Sigmoid colon (tissue), 7 donors: ENCODE results near the gene FAM234A. TPM values are rescaled to one million over a fixed set of nuclear protein-coding genes. Genes with fewer than 3 reads are reported as not detected.
A peak's percentile ranks its signal among the peaks of the same experiment; 100 is the strongest.

Experiments used
- DNase-seq: peaks from one replicate; pipeline ENCODE4 v3.0.0-alpha.2; 2019
- H3K27ac ChIP-seq, 4 donors: fragments of 200-600 bp; sonication (generic); one replicate each; pipeline ENCODE4 v1.5.1; 2016 to 2019; ENCODE audit warnings: mild to moderate bottlenecking in 1 of 4
- H3K27me3 ChIP-seq, 3 donors: fragments of 200-600 bp; sonication (generic); one replicate each; pipeline ENCODE4 v1.5.1; 2019; ENCODE audit warnings: mild to moderate bottlenecking in 1 of 3
- H3K36me3 ChIP-seq, 4 donors: fragments of 200-600 bp; sonication (generic); one replicate each; pipeline ENCODE4 v1.5.1; 2016 to 2019
- H3K4me1 ChIP-seq, 4 donors: fragments of 200-600 bp; sonication (generic); one replicate each; pipeline ENCODE4 v1.5.1; 2017 to 2019
- H3K4me3 ChIP-seq, 4 donors: fragments of 200-600 bp; sonication (generic); one replicate each; pipeline ENCODE4 v1.5.1; 2017 to 2019; ENCODE audit warnings: mild to moderate bottlenecking in 2 of 4, moderate library complexity in 1 of 4
- H3K9me3 ChIP-seq, 4 donors: fragments of 200-600 bp in 3 of 4; sonication (generic) in 3 of 4; one replicate each; pipeline versions ENCODE4 v1.5.1 to v1.6.1; 2013 to 2019
- CTCF ChIP-seq, 4 experiments: fragments of 450-650 bp in 3 of 4; fragments of 200-600 bp in 1 of 4; IDR thresholded peaks; one replicate each; pipeline ENCODE4 v1.5.1; 2016 to 2019; ENCODE audit warnings: antibody characterized with exemption in 4 of 4, mild to moderate bottlenecking in 3 of 4, moderate library complexity in 2 of 4
- EP300 ChIP-seq, 4 donors: sonication (generic); formaldehyde crosslinking; IDR thresholded peaks; one replicate each; pipeline ENCODE4 v1.6.1; 2017; ENCODE audit warnings: antibody characterized with exemption in 4 of 4
- POLR2A ChIP-seq, 2 donors: fragments of 450-650 bp; IDR thresholded peaks; one replicate each; pipeline ENCODE4 v1.6.1; 2016; ENCODE audit warnings: antibody characterized with exemption in 2 of 2, mild to moderate bottlenecking in 2 of 2, moderate library complexity in 2 of 2
- POLR2AphosphoS5 ChIP-seq, 4 donors: sonication (generic); formaldehyde crosslinking; IDR thresholded peaks; one replicate each; pipeline ENCODE4 v1.6.1; 2017; ENCODE audit warnings: antibody characterized with exemption in 4 of 4
- WGBS, 2 donors: extraction: QIAGEN DNeasy Blood & Tissue Kit; methylation state at CpG; one replicate each; pipeline ENCODE4 v1.1.7; 2013; 5-methylcytosine and 5-hydroxymethylcytosine counted together
- intact Hi-C: fragments of 100-400 bp; cut with DNase I; formaldehyde crosslinking; loops from one replicate; pipeline ENCODE4 v1.15.1; 2023
- polyA plus RNA-seq, 3 donors: library from polyadenylated mRNA; stranded (reverse); fragments of 200-250 nt; gene quantifications; one replicate each; pipeline ENCODE4 v1.2.3, GENCODE V29; 2013
- total RNA-seq, 4 donors: library from RNA; depleted of rRNA; stranded (reverse); fragments of >200 nt; gene quantifications; one replicate each; pipeline ENCODE4 v1.1.0, GENCODE V29; 2016
- donor health status: healthy with polysubstance abuse.
- donor health status: Bipolar disorder and iron deficiency.
- donor health status: healthy.

FAM234A gene
- total and polyA plus RNA-seq, 7 donors = 12.6 to 82.5 (median 47.1) TPM

GRCh38 chr16:280552-280951 lies 45.9 kb downstream of the FAM234A start, which contains the start of gene ARHGDIG:
ARHGDIG (plus strand) TSS chr16:280591; CDS start chr16:280681, 90 bp downstream.
- H3K9me3 ChIP-seq = no peaks in the 10 kb centered on the region
- no peak for TF ChIP-seq POLR2A (IDR thresholded peaks at IDR 0.05)
- no peak for TF ChIP-seq EP300 (IDR thresholded peaks at IDR 0.05)
- no peak for TF ChIP-seq POLR2AphosphoS5 (IDR thresholded peaks at IDR 0.05)
- no peak for TF ChIP-seq CTCF (IDR thresholded peaks at IDR 0.05)
- H3K36me3 ChIP-seq = no peaks in the 10 kb centered on the region
- 1 to 2% methylated on average over 54 of the region's 54 CpGs for WGBS, 2 donors
- H3K27me3 ChIP-seq = peaks cover 8 to 29% (median 29%) of the 10 kb centered on the region in 3 donors
- peaks cover 0 to 21% (median 17%) of the 10 kb centered on the region in 4 donors for H3K4me1 ChIP-seq
- H3K27ac ChIP-seq = no peak within 1 kb of the TSS
- peak within 1 kb of the TSS in 3 of 4 donors; percentile 30 to 47 (median 40) for H3K4me3 ChIP-seq
- intact Hi-C loops = no loop called here
- no peak for DNase-seq

GRCh38 chr16:280991-281659 lies 46.5 kb downstream of the FAM234A start:
- TF ChIP-seq POLR2AphosphoS5 (IDR thresholded peaks at IDR 0.05) (no peak), CTCF (IDR thresholded peaks at IDR 0.05) (no peak), POLR2A (IDR thresholded peaks at IDR 0.05) (no peak), EP300 (IDR thresholded peaks at IDR 0.05) (no peak)
- H3K27me3 ChIP-seq = peaks cover 8 to 29% (median 29%) of the 10 kb centered on the region in 3 donors
- no peaks in the 10 kb centered on the region for H3K9me3 ChIP-seq
- H3K36me3 ChIP-seq = no peaks in the 10 kb centered on the region
- DNase-seq = no peak
- 38 to 43% methylated on average over 27 of the region's 27 CpGs for WGBS, 2 donors
- intact Hi-C loops = no loop called here
- H3K27ac ChIP-seq = no peak overlapping the region
- H3K4me3 ChIP-seq = peak overlapping the region in 3 of 4 donors; percentile 30 to 47 (median 40)
- H3K4me1 ChIP-seq = peaks cover 0 to 17% (median 15%) of the 10 kb centered on the region in 4 donors

- intact Hi-C loops = no loop called here
- Histone ChIP-seq H3K4me1 (peaks cover 0 to 15% (median 14%) of the 10 kb centered on the region in 4 donors), H3K27me3 (peaks cover 8 to 29% (median 29%) of the 10 kb centered on the region in 3 donors), H3K36me3 (peaks cover 0 to 1% (median 0%) of the 10 kb centered on the region in 4 donors), H3K27ac (no peak overlapping the region), H3K9me3 (no peaks in the 10 kb centered on the region), H3K4me3 (no peak overlapping the region)
- no peak for DNase-seq
- 25 to 56% methylated on average over 25 of the region's 25 CpGs for WGBS, 2 donors
- TF ChIP-seq EP300 (IDR thresholded peaks at IDR 0.05) = no peak
- TF ChIP-seq POLR2AphosphoS5 (IDR thresholded peaks at IDR 0.05) = no peak
- TF ChIP-seq CTCF (IDR thresholded peaks at IDR 0.05) = no peak
- TF ChIP-seq POLR2A (IDR thresholded peaks at IDR 0.05) = no peak
Measured at GRCh38 chr16:281660-282255, 47.1 kb downstream of the FAM234A start.

GRCh38 chr16:282491-282890 lies 47.9 kb downstream of the FAM234A start:
- peaks cover 8 to 29% (median 29%) of the 10 kb centered on the region in 3 donors for H3K27me3 ChIP-seq
- WGBS, 2 donors = 77 to 87% methylated on average over 22 of the region's 22 CpGs
- no peaks in the 10 kb centered on the region for H3K9me3 ChIP-seq
- peaks cover 0 to 9% (median under 1%) of the 10 kb centered on the region in 4 donors for H3K36me3 ChIP-seq
- peaks cover 0 to 15% (median 14%) of the 10 kb centered on the region in 4 donors for H3K4me1 ChIP-seq
- no peak for DNase-seq
- H3K4me3 ChIP-seq = no peak overlapping the region
- intact Hi-C loops = no loop called here
- no peak overlapping the region for H3K27ac ChIP-seq
- no peak for TF ChIP-seq CTCF (IDR thresholded peaks at IDR 0.05)
- no peak for TF ChIP-seq POLR2AphosphoS5 (IDR thresholded peaks at IDR 0.05)
- TF ChIP-seq EP300 (IDR thresholded peaks at IDR 0.05) = no peak
- no peak for TF ChIP-seq POLR2A (IDR thresholded peaks at IDR 0.05)
